Measurements from ENCODE around the gene TXNRD2. TPM values are rescaled to one million over a fixed set of nuclear protein-coding genes. Genes with fewer than 3 reads are reported as not detected.
A peak's percentile ranks its signal among the peaks of the same experiment; 100 is the strongest.

Gene TXNRD2
- total RNA-seq, 1 experiment from 2014 or later = 22.4 TPM

DNA sequence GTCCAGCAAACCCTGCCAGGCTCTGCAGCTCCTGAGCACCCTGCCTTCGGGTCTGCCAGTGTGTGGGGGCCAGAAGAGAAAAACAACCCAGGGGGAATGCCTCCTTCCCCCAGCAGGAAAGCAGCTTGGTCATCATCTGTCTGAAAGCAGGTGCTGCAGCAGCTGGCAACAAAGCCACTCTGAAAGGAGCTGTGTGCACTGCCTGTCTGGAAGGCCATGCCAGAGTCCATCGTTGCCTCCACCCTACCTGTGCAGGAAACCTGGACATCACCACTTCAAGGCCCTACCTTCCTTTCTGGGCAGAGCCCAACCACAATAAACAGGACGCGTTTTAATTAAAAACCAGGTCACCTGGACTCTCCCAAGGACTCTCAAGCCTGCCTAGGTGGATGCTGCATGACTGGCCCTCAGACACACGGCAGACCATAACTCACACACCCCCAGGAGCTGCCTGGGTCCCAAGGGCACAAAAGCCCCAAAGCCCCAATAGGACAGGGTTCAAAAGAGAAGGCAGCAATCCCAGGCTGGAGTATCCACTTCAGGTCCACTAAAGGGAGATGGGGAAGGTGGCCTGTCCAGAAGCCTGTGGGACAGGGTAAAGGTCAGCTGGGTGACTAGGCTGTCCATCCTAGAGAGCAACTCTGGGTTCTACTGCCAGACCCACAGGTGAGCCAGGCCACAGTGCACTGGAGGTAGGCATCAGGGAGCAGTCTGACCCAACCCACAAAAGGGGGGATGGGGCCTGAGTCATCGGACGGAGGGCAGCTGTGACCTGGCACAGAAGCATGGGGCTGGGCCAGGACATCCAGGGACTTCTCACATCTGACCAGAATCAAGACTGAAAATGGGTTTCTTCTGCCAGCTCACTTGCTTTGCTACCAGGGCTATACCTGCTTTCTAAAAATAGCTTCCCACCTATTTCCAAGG lies 93.1 kb downstream of the TXNRD2 start:
- Histone ChIP-seq H3K4me3 (peak overlapping the region; percentile 31; the same call in 1 of the 2 replicates), H3K9me3 (ENCODE audit: insufficient read depth, low read depth) (no peaks in the 10 kb centered on the region), H4K20me1 (ENCODE audit: insufficient read depth) (no peaks in the 10 kb centered on the region; the same call in 1 of the 2 replicates), H2AFZ (no peak overlapping the region), H3K4me1 (replicated peaks; ENCODE audit: insufficient read depth) (peaks cover 50% of the 10 kb centered on the region), H3K27ac (peak overlapping the region; percentile 81), H3K9me2 (ENCODE audit: insufficient read depth) (no peaks in the 10 kb centered on the region), H3F3A (ENCODE audit: insufficient read depth, low read depth) (peaks cover 15% of the 10 kb centered on the region), H3K36me3 (ENCODE audit: low read depth) (no peaks in the 10 kb centered on the region), H3K4me2 (peak overlapping the region; percentile 75), H3K79me2 (ENCODE audit: low read depth) (peaks cover 52% of the 10 kb centered on the region), H3K27me3 (ENCODE audit: insufficient read depth, low read depth) (no peaks in the 10 kb centered on the region)
- intact Hi-C loops (cut with micrococcal nuclease; ENCODE audit: unreplicated experiment) = loop anchor here (2.0 kb wide), 1 partner anchor 42 kb away; no protein-coding TSS in a partner anchor
- TF ChIP-seq EZH2 (IDR thresholded peaks at IDR 0.05; ENCODE audit: low read depth) = no peak
- TF ChIP-seq, protein P1, sequence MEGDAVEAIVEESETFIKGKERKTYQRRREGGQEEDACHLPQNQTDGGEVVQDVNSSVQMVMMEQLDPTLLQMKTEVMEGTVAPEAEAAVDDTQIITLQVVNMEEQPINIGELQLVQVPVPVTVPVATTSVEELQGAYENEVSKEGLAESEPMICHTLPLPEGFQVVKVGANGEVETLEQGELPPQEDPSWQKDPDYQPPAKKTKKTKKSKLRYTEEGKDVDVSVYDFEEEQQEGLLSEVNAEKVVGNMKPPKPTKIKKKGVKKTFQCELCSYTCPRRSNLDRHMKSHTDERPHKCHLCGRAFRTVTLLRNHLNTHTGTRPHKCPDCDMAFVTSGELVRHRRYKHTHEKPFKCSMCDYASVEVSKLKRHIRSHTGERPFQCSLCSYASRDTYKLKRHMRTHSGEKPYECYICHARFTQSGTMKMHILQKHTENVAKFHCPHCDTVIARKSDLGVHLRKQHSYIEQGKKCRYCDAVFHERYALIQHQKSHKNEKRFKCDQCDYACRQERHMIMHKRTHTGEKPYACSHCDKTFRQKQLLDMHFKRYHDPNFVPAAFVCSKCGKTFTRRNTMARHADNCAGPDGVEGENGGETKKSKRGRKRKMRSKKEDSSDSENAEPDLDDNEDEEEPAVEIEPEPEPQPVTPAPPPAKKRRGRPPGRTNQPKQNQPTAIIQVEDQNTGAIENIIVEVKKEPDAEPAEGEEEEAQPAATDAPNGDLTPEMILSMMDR (conservative IDR thresholded peaks at IDR 0.05) = no peak
- peak; percentile 78 to 84 for DNase-seq
- POLR2A ChIA-PET (ENCODE audit: unreplicated experiment) = interaction anchor here (0.7 kb wide), 1 partner anchor 75 kb away, joined by 3 read pairs; no protein-coding TSS in a partner anchor
- TSS peak; percentile 4 for BruUV-seq (replicated peaks)
- CTCF ChIA-PET = no interaction called here

DNA sequence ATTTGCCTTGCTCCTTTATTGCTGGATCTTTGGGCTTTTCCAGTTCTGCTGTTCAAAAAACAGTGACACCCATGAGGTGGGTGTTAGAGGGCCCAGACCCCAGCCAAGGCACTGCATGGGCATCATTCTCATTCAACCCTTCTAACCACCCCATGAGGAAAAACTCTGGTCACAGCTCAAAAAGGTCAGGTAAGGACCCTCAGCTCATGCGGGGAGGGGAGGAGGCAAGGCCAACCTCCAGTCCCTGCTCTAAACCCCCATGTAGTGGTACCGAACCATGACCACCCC lies 94.3 kb downstream of the TXNRD2 start:
- H3K4me3 ChIP-seq = no peak overlapping the region
- intact Hi-C loops (cut with micrococcal nuclease; ENCODE audit: unreplicated experiment) = no loop called here
- H3K79me2 ChIP-seq (ENCODE audit: low read depth) = peaks cover 39% of the 10 kb centered on the region
- no peak overlapping the region for H3K4me2 ChIP-seq
- H3K4me1 ChIP-seq (replicated peaks; ENCODE audit: insufficient read depth) = peaks cover 39% of the 10 kb centered on the region
- peaks cover 15% of the 10 kb centered on the region for H3F3A ChIP-seq (ENCODE audit: insufficient read depth, low read depth)
- CTCF ChIA-PET = no interaction called here
- DNase-seq = no peak
- no peaks in the 10 kb centered on the region for H3K36me3 ChIP-seq (ENCODE audit: low read depth)
- H3K27me3 ChIP-seq (ENCODE audit: insufficient read depth, low read depth) = no peaks in the 10 kb centered on the region
- POLR2A ChIA-PET (ENCODE audit: unreplicated experiment) = no interaction called here
- no peaks in the 10 kb centered on the region for H3K9me3 ChIP-seq (ENCODE audit: insufficient read depth, low read depth)
- no peak overlapping the region for H3K27ac ChIP-seq
- H4K20me1 ChIP-seq (ENCODE audit: insufficient read depth) = no peaks in the 10 kb centered on the region
- no peaks in the 10 kb centered on the region for H3K9me2 ChIP-seq (ENCODE audit: insufficient read depth)
- BruUV-seq (replicated peaks) = TSS peak; percentile 3
- no peak overlapping the region for H2AFZ ChIP-seq
- no peak for TF ChIP-seq EZH2 (IDR thresholded peaks at IDR 0.05; ENCODE audit: low read depth)
- TF ChIP-seq, protein P1 (conservative IDR thresholded peaks at IDR 0.05) = no peak

DNA sequence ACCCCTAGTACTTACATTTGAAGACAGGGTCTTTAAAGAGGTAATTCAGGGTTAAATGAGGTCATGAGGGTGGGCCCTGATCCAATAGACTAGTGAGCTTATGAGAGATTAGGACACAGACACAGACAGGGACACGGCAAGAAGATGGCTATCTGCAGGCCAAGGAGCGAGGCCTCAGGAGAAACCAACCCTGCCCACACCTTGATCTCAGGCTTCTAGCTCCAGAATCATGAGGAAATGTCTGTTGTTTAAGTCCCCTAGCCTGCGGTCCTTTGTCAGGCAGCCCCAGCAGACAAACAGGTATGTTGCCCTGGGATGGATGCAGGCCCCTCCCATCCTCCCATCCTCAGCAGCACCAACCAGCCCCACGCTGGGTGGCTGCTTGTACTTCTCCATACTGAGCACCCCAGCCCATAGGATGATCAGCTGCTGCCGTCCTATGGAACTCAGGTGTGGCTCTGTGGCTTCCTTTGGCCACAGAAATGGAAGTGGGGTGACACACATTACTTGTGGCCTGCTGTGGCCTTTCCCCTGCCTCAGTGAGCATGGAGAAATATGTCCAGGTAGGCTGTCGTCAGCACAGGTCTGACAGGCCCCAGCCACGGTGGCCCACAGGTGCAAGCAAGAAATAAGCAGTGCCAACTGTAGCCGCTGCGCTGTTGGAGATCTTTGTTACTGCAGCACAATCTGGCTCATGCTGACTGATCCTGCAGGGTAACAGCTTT lies 94.8 kb downstream of the TXNRD2 start:
- no peak for DNase-seq
- ChIA-PET POLR2A (ENCODE audit: unreplicated experiment) (no interaction called here), CTCF (no interaction called here)
- intact Hi-C loops (cut with micrococcal nuclease; ENCODE audit: unreplicated experiment) = no loop called here
- Histone ChIP-seq H3K79me2 (ENCODE audit: low read depth) (peaks cover 34% of the 10 kb centered on the region), H3K27ac (no peak overlapping the region), H3K4me3 (no peak overlapping the region), H3K4me2 (no peak overlapping the region), H3K4me1 (replicated peaks; ENCODE audit: insufficient read depth) (peaks cover 38% of the 10 kb centered on the region), H3K36me3 (ENCODE audit: low read depth) (no peaks in the 10 kb centered on the region), H2AFZ (no peak overlapping the region), H3F3A (ENCODE audit: insufficient read depth, low read depth) (peaks cover 15% of the 10 kb centered on the region), H4K20me1 (ENCODE audit: insufficient read depth) (no peaks in the 10 kb centered on the region), H3K9me3 (ENCODE audit: insufficient read depth, low read depth) (no peaks in the 10 kb centered on the region), H3K9me2 (ENCODE audit: insufficient read depth) (no peaks in the 10 kb centered on the region), H3K27me3 (ENCODE audit: insufficient read depth, low read depth) (no peaks in the 10 kb centered on the region)
- BruUV-seq (replicated peaks) = no TSS peak
- no peak for TF ChIP-seq EZH2 (IDR thresholded peaks at IDR 0.05; ENCODE audit: low read depth)
- TF ChIP-seq, protein P1 (conservative IDR thresholded peaks at IDR 0.05) = no peak

Measured in PC-9 (cell line).